DLD1 (cell line): Measurements from ENCODE around the gene CHN2.

ENCODE experiments used
- in situ Hi-C: cut with HindIII; loops from 2 replicates; pipeline ENCODE4 v1.10.0; 2017; ENCODE audit warnings: low sequenced_read_pairs

CHN2 gene

DNA sequence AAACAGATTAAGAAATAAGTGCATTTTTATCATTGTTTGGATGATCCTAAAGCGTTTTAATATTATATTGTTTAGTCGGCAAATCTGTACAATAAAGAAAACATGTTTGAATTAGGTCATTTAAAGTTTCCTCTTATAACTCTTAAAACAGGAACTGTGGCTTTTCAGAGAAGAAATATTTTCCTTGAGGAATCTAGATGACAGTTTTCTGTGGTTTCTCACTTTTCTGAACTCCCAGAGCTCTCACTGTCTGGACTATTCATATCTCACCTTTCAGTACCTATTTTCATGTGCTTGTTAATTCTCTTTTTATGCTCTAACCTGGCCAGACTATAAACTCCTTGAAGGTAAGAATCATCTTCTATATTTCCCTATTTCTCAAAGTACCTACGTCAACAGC lies 135.1 kb downstream of the CHN2 start:
- in situ Hi-C loops, result no loop called here

DNA sequence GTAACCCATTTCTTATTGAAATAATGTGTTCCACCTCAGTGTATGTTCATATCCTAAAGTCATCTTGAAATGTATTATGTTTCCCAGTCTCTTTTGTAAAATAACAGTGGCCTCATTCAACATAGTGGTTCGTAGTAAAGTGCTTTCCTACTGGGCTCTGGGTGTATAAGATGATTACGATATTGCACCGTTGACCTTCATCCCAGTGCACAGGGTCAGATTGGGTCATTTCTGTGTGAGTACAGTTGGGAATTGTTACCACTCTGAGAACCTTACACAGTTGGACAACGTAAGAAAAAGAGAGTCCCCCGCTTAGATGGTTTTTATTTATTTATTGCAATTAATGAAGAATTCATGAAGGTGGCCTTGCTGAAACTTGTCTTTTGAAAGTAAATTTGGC lies 135.6 kb downstream of the CHN2 start:
- in situ Hi-C loops, result no loop called here

DNA sequence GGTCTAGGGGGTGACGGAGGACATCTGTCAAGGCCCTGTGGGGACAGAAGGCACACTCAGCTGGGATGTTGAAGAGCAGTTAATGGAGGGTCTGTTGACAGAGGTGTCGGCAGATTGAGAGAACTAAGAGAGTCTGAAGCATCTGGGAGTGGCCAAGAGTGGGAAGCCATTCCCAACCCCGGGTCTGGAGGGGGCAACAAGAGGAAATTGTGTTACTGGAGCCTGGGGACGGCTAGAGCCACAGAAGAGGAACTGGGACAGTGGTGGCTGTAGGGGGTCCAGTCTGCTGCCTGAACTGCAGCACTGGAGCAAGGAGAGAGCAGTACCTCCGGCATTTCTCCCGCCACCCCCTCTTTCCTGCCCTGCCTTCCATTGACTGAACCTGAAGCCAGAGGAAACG lies 136.6 kb downstream of the CHN2 start:
- in situ Hi-C loops, result no loop called here

DNA sequence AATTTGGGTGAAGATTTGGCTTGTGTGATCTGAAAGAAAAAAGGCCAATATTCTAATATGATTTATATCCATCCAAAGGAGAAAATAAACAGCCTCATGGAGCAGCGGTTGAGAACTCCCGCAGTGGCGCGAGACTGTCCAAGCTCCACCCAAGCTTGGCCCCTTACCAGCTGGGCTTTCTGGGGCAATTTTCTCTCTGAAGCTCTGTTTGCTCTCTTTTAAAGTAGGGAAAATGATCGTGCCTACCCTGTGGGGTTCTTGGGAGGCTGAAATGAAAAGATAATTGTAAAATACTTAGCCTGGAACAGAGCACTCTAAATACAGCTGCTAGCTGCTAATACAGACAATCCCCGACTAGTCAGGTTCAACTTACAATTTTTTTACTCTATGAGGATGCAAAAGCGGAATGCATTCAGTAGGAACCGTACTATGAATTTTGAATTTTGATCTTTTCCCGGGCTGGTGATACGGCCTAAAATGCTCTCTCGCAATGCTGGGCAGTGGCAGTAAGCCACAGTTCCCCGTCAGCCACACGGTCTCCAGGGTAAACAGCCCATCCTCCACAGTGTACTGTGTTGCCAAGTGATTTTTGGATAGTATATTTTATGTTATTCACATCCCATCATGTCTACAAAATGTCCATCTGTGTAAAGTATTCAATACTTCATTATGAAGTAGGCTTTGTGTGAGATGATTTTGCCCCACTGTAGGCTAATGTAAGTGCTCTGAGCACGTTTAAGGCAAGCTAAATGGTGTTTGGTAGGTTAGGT lies 137.7 kb downstream of the CHN2 start:
- in situ Hi-C loops, result no loop called here

DNA sequence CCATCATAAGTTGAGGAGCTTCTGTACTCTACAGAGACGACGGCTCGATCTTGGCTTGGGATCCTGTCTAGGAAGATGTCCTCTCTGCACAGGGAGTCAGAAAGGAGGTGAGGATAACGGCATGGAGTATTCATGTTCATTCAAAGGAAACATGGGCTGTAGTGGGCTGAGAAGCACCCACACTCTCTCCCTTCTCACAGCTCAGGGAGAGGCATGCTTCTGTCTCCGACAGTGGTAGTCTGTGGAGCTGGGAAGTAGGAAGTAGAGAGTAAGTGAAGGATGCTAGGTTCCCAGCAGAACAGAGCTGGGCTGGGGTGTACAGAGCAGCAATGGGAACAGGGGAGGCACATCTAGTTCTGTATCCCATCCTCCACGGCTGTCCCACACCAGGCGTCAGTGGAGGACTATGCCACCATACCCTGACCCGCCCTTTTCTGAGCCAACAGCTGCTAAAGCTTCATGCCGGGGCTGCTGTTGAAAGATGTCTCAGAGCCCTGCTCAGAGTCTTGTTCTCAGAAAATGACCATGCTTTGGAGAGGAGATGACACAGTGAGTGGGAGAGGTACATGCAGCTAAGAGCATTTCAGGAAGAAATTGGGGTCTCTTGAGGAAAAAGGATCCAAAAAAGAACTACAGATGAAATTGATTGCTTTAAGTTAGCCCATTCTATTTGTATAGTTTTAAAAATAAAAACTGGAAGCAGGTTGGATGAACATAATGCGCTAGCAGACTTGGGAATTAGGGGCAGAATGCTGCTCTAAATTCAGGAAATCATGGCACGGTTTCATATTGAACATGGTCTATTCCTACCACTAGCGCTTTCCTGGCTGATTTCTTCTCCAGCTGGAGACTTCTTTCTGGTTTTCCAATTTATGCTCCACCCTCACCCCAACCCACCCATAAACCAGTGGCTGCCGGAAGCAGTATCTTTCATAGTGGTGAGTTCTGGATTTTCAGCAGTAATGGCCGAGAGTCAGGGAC lies 138.6 kb downstream of the CHN2 start:
- in situ Hi-C loops, result no loop called here

DNA sequence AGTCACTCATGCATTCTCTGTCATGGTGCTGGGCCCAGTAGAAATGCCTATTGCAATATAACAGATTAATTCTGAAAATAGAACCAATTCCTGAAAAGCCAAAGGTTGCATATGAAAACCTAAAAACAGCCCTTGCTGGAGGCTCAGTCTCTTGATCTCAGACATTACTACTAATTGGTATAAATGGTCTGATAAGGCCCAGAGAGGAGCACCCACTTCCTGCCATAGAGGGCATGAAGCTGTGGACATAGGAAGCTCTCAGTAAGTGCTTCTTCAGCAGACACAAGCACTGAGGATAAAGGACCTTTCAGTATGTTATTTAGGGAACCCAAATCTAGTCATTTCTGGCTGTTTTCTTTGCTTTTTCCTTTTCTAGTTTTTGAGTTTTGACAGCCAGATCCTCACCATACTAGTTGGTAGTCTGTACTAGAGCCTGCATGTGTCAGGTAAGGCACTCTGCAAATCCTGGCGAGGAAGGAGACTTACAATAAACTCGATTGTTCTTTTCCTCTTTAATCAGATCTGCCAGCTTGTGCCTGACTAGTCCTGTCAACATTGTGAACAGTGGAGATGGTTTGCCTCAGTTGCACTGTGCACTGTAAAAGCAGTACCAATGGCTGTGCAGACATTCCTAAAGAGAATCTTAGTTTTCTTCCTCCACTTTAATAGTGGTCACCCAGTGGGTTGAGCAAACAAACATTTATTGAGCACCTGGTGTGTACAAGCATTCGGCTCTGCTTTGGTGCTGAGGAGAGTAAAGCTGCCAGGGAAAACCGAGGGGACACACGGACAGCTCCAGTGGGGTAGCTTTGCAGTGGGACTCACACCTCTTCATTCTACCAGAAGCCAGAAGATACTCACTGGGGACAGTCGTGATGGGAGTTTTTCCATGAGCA lies 140.9 kb downstream of the CHN2 start:
- in situ Hi-C loops, result no loop called here

DNA sequence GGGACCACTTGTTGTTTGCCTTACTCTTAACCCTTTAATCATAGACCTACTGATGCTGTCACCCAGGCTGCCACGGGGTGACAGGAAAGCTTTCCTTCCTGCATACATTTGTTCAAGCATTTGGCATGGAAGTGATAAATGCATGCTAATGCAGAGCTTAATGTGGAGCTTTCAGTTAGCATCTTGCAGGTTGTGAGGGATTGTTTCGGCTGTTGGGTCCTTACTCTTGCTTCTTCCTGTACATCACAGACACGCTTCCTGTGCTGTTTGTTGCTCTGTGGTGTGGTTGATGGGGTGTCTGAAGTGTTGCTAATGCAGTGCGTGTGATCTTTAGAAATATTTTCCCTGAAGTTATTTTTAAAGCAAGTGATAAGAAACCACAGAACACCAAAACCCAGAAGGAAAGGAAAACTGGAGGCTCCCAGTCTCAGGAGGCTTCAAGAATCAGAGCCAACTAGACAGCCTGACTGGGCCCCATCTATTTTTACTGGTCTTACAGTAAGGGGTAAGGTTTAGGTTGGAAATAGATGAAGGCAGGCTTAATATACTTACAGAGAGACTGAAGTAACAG lies 143.1 kb downstream of the CHN2 start:
- in situ Hi-C loops, result no loop called here

DNA sequence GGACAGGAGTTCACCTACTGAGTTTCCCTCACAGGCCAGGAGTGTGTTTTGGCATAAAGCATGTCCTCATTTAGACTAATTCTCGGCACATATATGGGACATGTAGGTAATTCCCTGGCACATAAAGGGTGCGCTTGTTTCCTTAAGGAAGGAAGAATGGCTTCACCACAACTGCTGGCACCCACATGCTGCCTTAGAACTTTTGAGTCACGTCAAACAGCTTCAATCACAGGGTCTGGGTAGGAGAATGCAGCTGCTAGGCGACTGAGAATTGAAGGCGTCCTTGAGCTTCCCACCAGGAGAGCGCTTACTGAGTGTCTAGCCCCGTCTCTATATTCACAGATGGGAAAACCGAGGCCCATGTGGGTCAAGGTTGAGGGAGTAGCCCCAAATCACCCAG lies 146.1 kb downstream of the CHN2 start:
- in situ Hi-C loops, result no loop called here

DNA sequence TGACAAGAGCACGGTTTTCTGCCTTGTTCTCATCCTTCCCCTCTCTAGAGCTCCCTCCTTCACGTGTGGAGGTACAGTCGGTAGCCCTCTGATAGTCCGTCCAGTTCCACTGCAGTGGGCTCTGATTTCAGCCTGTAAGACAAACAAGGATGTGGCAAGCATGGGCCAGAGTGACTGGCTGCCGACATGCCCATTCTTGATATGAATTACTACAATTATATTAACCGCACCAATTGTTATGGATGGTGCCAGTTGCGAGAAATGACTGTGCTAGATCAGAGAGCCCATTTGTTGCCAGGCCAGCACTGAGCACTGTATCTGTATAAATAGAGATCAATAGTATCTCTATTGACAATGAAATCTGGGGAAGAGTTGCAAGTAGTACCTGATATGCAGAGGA lies 146.6 kb downstream of the CHN2 start:
- in situ Hi-C loops, result no loop called here

DNA sequence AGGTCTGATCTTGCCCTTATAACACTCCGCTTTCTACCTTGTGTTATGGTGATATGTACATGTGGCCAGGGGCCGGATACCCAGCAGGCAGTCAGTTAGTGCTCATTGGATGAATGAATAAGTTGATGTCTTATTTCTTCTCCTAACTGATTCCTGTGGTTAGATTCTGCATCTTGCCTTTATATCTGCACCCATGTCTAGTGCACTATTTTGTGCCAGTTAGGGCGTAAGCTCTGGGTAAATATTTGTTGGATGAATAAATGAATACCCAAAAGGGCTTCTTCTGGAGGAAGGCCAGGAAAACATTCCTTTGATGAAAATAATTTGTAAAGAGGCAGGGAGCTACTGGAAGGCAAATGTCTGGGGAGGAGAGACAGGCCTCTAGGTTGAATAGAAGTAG lies 148.2 kb downstream of the CHN2 start:
- in situ Hi-C loops, result no loop called here

DNA sequence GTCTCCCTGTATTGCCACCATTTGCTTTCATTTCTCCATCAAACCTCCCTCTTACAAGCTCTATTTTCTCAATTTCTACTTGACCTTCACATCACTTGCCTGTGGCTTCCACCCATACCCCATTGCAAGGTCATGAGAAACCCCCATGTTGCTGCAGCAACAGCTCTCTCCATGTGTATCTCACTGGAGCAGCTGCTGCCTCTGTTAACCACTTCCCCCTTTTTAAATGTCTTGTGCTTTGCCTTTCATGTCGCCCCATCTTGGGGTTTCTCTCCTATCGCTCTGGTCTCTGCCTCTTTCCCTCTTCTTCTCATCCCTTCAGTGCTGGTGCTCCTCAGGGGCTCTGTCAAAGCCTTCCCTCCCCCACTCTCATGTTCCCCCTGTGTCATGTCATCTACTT lies 148.8 kb downstream of the CHN2 start:
- in situ Hi-C loops, result no loop called here

DNA sequence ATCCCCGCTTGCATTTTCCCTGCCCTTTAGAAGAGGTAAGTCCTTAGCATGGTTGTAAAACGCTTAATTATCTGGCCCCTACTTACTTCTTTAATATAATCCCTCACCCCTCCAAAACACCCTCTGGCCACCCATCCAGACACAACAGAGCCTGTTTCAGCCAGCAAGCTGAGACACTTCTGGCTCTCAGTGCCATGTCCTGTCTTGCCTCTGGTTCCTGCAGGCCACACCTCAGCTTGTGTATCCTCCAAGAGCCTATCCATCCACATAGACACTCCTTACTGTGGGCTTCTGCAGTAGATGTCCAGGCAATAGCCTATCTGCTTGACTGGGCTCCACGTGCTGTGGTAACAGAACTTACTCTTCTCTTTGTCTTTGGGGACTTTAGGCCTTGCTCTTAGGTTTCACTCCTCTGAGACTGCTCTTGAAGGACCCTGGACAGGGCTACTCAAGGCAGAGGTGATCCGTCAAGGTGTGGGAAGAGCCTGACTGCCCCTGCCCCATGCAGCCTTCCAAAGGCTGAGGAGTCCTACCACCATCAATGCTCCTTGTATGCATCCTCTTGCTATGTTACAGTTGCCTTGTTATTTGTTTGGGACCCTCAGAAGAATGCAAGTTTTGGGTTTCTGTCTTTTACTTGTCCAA lies 149.9 kb downstream of the CHN2 start:
- in situ Hi-C loops, result no loop called here

DNA sequence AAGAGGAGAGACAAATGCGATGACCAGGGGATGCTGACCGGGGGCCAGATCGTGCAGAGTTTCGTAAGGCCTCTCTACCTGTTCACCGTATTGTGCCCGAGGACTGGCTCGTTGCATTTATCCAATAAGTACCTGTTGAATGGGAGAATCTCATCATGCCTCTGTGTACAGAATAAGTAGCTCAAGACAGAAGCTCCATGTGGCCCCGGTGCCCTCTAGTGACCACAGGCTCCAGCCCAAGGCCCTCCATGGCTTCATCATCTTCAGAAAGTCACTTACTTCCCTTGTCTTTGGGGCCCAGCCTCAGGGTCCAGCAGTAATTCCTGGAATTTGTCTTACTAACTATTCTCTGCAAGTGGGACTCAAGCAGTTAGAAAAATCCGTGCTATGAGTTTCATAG lies 151.0 kb downstream of the CHN2 start:
- in situ Hi-C loops, result no loop called here

DNA sequence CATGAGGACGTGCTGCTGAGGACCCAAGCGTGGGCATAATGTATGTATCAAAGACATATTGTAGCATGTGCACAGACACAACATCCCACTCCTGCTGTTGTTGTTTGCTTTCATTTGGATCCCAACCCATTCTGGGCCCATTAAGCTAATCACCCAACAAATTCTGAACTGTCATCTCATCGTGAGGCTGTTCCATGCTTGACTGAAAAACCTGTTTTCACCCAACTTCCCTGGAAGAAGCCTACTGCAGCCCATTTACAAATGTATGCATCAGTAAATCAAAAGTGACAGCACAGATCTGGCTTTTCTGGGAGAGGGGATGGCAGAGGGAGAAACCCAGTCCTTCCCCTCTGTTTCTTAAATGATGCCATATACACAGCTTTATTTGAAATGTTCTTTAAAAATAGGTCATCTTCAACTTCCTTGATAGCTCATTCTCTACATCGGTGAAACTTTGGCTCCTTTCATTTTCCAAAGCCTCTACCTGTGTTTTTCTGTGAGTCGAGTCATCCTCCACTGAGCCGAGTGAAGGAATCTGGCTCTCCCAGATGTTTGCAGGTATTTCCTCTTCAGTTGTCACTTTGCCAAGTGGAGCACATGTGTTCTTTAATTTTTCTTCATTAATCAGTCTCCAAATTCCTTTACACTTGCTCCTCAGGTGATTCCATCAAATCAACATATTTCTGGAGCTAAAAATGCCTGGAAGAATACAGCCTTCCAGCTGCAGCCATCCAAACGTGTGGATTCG lies 151.8 kb downstream of the CHN2 start:
- in situ Hi-C loops, result no loop called here

DNA sequence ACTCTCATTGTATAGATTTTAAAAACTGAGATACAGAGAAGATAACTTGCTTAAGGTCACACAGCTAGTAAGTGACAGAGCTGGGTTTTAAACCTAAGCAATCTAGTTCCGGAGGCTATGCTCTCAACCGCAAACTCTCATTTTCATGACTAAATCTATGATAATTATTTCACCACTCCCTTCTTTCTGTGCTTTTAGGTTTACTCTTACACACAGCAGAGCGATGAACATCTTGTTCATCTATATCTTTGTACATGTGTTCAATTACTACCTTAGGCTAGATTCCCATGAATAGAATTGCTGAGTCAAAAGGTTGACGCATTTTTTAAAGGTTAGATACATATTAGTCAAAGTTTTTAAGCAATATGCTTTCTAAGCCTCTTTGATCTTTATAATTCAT lies 154.8 kb downstream of the CHN2 start:
- in situ Hi-C loops, result no loop called here

DNA sequence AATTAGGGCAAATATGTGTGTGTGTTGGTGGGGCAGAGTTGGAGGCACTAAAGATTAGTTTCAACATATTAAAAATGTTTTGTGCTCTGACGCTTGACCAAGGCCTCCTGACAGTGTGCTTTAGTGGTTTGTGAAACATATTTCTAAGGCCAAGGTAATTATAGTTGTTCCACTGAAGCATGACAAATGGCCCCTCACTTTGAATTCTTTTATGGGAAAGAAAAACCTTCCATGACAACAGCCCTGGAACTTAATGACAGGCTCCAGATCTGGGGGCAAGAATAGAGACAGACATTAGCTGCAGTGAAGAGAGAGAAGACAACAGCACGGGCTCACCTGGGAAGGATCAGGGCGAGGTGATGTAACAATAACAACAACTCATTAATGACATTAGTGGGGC lies 155.8 kb downstream of the CHN2 start:
- in situ Hi-C loops, result no loop called here

DNA sequence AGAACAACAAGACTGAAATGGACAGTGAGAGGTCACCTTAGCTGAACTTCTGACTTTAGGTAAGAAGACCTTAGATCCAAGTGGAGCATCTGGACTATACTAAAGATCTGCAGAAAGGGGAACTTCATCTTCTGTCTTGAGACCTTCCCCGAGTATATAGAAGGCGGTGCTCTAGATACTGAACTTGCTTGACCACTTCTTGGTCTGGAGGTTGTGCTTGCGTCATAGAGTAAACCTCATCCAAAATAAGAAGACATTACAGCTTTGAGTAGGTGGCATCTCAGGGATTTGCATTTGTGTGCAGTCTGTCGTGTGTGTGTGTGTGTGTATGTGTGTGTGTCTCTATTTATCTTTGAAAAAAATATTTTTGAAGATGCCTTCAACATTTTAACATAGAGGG lies 157.5 kb downstream of the CHN2 start:
- in situ Hi-C loops, result no loop called here

DNA sequence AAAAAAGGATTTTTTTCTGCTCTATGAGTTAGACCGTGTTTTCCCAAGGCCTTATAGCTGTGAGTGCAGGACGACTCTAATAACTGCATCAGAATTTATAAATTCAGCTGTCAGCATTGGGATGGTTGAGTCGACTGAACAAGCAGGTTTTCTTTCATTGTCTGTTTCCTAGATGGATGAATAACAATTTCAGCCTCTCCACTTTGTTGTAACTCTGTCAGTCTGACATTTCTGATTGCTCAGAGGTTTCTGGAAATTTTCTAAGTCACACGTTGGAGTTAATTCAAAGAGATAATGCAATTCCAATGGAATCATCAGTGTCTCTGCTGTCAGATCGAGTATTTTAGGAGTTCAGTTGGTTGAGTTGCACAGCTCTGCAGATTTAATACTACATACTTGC lies 159.2 kb downstream of the CHN2 start:
- in situ Hi-C loops, result no loop called here

DNA sequence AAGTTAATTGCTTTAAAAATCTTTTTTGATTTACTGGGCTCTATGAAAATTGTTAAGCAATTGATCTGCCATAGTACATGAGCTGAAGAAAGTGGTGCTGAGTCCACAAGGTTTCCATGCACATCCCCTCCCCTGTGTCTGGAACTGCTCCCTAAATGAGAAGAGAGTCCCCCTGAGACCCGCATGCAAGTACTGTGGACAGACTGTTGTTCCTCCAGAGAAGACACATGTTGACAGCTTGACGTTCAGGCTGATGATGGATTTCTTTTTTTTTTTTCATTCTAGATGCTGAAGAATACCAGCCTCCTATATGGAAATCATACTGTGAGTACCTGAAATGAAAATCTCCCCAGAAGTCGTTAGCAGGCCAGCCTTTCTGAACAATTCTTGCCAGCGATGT lies 159.8 kb downstream of the CHN2 start:
- in situ Hi-C loops, result no loop called here

DNA sequence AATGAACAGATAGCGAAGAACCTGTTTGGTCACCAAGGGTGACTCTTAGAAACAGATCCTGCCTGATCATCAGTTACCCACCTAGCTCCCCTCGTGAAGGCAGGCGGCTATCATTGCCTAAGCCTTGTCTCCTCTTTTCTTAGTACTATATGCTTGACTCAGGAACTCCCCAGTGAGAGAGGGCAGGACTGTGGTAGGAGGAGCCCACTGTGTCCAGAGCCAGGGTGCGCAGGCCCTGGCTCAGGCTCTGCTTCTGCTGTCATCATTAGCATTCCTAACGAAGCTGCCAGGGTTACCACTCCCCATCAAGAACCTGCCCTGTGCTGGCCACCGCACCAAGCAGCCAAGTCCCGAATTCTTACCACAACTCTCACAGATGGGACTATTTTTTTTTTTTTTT lies 160.8 kb downstream of the CHN2 start:
- in situ Hi-C loops, result no loop called here
